H9 (cell line): ENCODE data around the gene BTBD17. TPM values are rescaled to one million over a fixed set of nuclear protein-coding genes. Genes with fewer than 3 reads are reported as not detected.

Experiments
- DNase-seq: peaks from one replicate; pipeline ENCODE4 v3.0.0-alpha.2; 2017
- H2AFZ ChIP-seq: one replicate; pipeline ENCODE4 v1.6.1; 2013; ENCODE audit warnings: mild to moderate bottlenecking, low read length, control low read depth, moderate library complexity
- H2AK5ac ChIP-seq: 2 replicates; pipeline ENCODE4 v1.6.1; 2013; ENCODE audit warnings: low read length, control low read depth, mixed read lengths; ENCODE audit not compliant: insufficient read length
- H2BK120ac ChIP-seq: one replicate; pipeline ENCODE4 v1.6.1; 2013; ENCODE audit warnings: low read depth, mild to moderate bottlenecking, low read length, control low read depth, inconsistent platforms; ENCODE audit not compliant: poor library complexity, severe bottlenecking
- H2BK12ac ChIP-seq: 2 replicates; pipeline ENCODE4 v1.6.1; 2013; ENCODE audit warnings: low read length, control low read depth, mixed read lengths, low read depth; ENCODE audit not compliant: insufficient read length
- H2BK15ac ChIP-seq: 2 replicates; pipeline ENCODE4 v1.6.1; 2013; ENCODE audit warnings: low read depth, low read length, control low read depth
- H2BK20ac ChIP-seq: one replicate; pipeline ENCODE4 v1.6.1; 2013; ENCODE audit warnings: low read depth, mild to moderate bottlenecking, low read length, control low read depth, inconsistent platforms; ENCODE audit not compliant: poor library complexity, severe bottlenecking
- H2BK5ac ChIP-seq: 2 replicates; pipeline ENCODE4 v1.6.1; 2013; ENCODE audit warnings: low read length, control low read depth, mixed read lengths; ENCODE audit not compliant: insufficient read length
- H3K14ac ChIP-seq: 2 replicates; pipeline ENCODE4 v1.6.1; 2013; ENCODE audit warnings: low read length, control low read depth; ENCODE audit not compliant: insufficient read depth
- H3K18ac ChIP-seq: 2 replicates; pipeline ENCODE4 v1.6.1; 2013; ENCODE audit warnings: low read depth, mild to moderate bottlenecking, mixed read lengths, low read length, control low read depth; ENCODE audit not compliant: insufficient read length
- H3K23ac ChIP-seq: 2 replicates; pipeline ENCODE4 v1.6.1; 2013; ENCODE audit warnings: low read length, control low read depth, mixed read lengths, low read depth; ENCODE audit not compliant: insufficient read length
- H3K23me2 ChIP-seq: 2 replicates; pipeline ENCODE4 v1.6.1; 2013; ENCODE audit warnings: low read depth, mild to moderate bottlenecking, mixed read lengths, low read length, control low read depth; ENCODE audit not compliant: insufficient read length, poor library complexity, severe bottlenecking
- H3K27ac ChIP-seq: 2 replicates; pipeline ENCODE4 v1.5.1; 2013; ENCODE audit warnings: low read length, control low read depth, mixed read lengths, low read depth; ENCODE audit not compliant: insufficient read length
- H3K27me3 ChIP-seq: 2 replicates; pipeline ENCODE4 v1.6.1; 2013; ENCODE audit warnings: low read length, control low read depth, inconsistent platforms; ENCODE audit not compliant: insufficient read depth
- H3K4ac ChIP-seq: 2 replicates; pipeline ENCODE4 v1.6.1; 2013; ENCODE audit warnings: low read depth, mild to moderate bottlenecking, control low read depth, inconsistent platforms, low read length, moderate library complexity
- H3K4me1 ChIP-seq: 2 replicates; pipeline ENCODE4 v1.6.1; 2013; ENCODE audit warnings: low read length, control low read depth, inconsistent platforms; ENCODE audit not compliant: insufficient read depth
- H3K4me2 ChIP-seq: 2 replicates; pipeline ENCODE4 v1.6.1; 2013; ENCODE audit warnings: low read length, control low read depth, mixed read lengths; ENCODE audit not compliant: insufficient read length, insufficient read depth
- H3K56ac ChIP-seq: 2 replicates; pipeline ENCODE4 v1.6.1; 2013; ENCODE audit warnings: low read depth, mild to moderate bottlenecking, mixed read lengths, low read length, control low read depth; ENCODE audit not compliant: insufficient read length
- H3K79me1 ChIP-seq: 2 replicates; pipeline ENCODE4 v1.6.1; 2013; ENCODE audit warnings: low read depth, mild to moderate bottlenecking, moderate library complexity, low read length, control low read depth, inconsistent platforms; ENCODE audit not compliant: insufficient read depth, poor library complexity, severe bottlenecking
- H3K79me2 ChIP-seq: 2 replicates; pipeline ENCODE4 v1.6.1; 2013; ENCODE audit warnings: low read length, control low read depth, inconsistent platforms; ENCODE audit not compliant: insufficient read depth
- H3K9ac ChIP-seq: 2 replicates; pipeline ENCODE4 v1.6.1; 2013; ENCODE audit warnings: low read length, control low read depth, mixed read lengths; ENCODE audit not compliant: insufficient read length; ENCODE audit errors: extremely low read depth
- H3K9me3 ChIP-seq: one replicate; pipeline ENCODE4 v1.6.1; 2013; ENCODE audit warnings: low read depth, low read length, inconsistent platforms; ENCODE audit not compliant: control insufficient read depth
- H3T11ph ChIP-seq: one replicate; pipeline ENCODE4 v1.6.1; 2013; ENCODE audit warnings: mild to moderate bottlenecking, low read length, control low read depth, inconsistent platforms
- H4K20me1 ChIP-seq: one replicate; pipeline ENCODE4 v1.6.1; 2013; ENCODE audit not compliant: control insufficient read depth, insufficient read length, insufficient read depth
- H4K5ac ChIP-seq: 2 replicates; pipeline ENCODE4 v1.6.1; 2013; ENCODE audit warnings: low read depth, mild to moderate bottlenecking, mixed read lengths, low read length, control low read depth; ENCODE audit not compliant: insufficient read length
- H4K8ac ChIP-seq: replicated peaks from 2 replicates; pipeline ENCODE4 v1.6.1; 2013; ENCODE audit warnings: low read length, control low read depth, mixed read lengths, low read depth; ENCODE audit not compliant: insufficient read length
- H4K91ac ChIP-seq: 2 replicates; pipeline ENCODE4 v1.6.1; 2013; ENCODE audit warnings: low read depth, mild to moderate bottlenecking, moderate library complexity, mixed read lengths, low read length, control low read depth; ENCODE audit not compliant: insufficient read length
- H3K27ac Mint-ChIP-seq, 3 experiments: 2 replicates in 2 of 3; 3 replicates in 1 of 3; pipeline ENCODE4 v1.8.0; 2020 to 2021; ENCODE audit warnings: mixed read lengths in 3 of 3, mild to moderate bottlenecking in 1 of 3, moderate library complexity in 1 of 3
- H3K27me3 Mint-ChIP-seq: 2 replicates; pipeline ENCODE4 v1.8.0; 2021; ENCODE audit warnings: low read depth, mild to moderate bottlenecking, moderate library complexity, mixed read lengths
- H3K36me3 Mint-ChIP-seq, 3 experiments: 2 replicates in 2 of 3; 3 replicates in 1 of 3; pipeline ENCODE4 v1.8.0; 2020 to 2021; ENCODE audit warnings: low read depth in 3 of 3, mixed read lengths in 3 of 3; ENCODE audit not compliant: insufficient read depth in 1 of 3
- H3K4me1 Mint-ChIP-seq, 2 experiments: 2 replicates each; pipeline ENCODE4 v1.8.0; 2020; ENCODE audit warnings: mixed read lengths in 2 of 2
- H3K4me3 Mint-ChIP-seq, 2 experiments: 2 replicates in 1 of 2; 3 replicates in 1 of 2; pipeline ENCODE4 v1.8.0; 2020 to 2021; ENCODE audit warnings: mild to moderate bottlenecking in 2 of 2, mixed read lengths in 2 of 2, moderate library complexity in 1 of 2
- H3K9me3 Mint-ChIP-seq, 2 experiments: 2 replicates in 1 of 2; 3 replicates in 1 of 2; pipeline ENCODE4 v1.8.0; 2020; ENCODE audit warnings: mild to moderate bottlenecking in 2 of 2, mixed read lengths in 2 of 2, moderate library complexity in 1 of 2
- CTCF ChIP-seq: fragments of 200-600 bp; sonication (generic); conservative IDR thresholded peaks from 3 replicates; pipeline ENCODE4 v1.8.0; 2021; ENCODE audit warnings: antibody characterized with exemption, mild to moderate bottlenecking
- WGBS: extraction: QIAGEN DNeasy Blood & Tissue Kit; methylation state at CpG from one replicate; pipeline ENCODE4 v1.1.7; 2013; ENCODE audit warnings: missing lambda C conversion rate, low lambda C conversion rate, mixed read lengths; ENCODE audit not compliant: insufficient read length; ENCODE audit errors: extremely low coverage; 5-methylcytosine and 5-hydroxymethylcytosine counted together
- total RNA-seq: library from RNA; stranded (reverse); gene quantifications from 2 replicates; pipeline ENCODE4 v1.2.1, GENCODE V29; 2021

BTBD17 gene
- total RNA-seq, 1 experiment from 2014 or later: 0.33 TPM

- Histone ChIP-seq H3K27me3 (no peaks in the 10 kb centered on the region), H2BK20ac (no peak overlapping the region), H3K79me2 (no peaks in the 10 kb centered on the region), H2AK5ac (no peak overlapping the region), H2BK15ac (no peak overlapping the region), H3T11ph (no peak overlapping the region), H2BK120ac (no peak overlapping the region), H3K27ac (no peak overlapping the region), H3K23ac (no peak overlapping the region), H4K91ac (no peak overlapping the region), H4K8ac (no peak overlapping the region), H4K20me1 (no peaks in the 10 kb centered on the region), H2BK5ac (no peak overlapping the region), H3K79me1 (no peaks in the 10 kb centered on the region), H3K4me1 (no peaks in the 10 kb centered on the region), H3K9me3 (no peaks in the 10 kb centered on the region), H3K14ac (no peak overlapping the region; the same call in 1 of the 2 replicates), H2BK12ac (no peak overlapping the region), H2AFZ (no peak overlapping the region), H3K18ac (no peak overlapping the region), H4K5ac (no peak overlapping the region), H3K4me2 (no peak overlapping the region), H3K4ac (no peak overlapping the region), H3K9ac (no peak overlapping the region), H3K23me2 (no peaks in the 10 kb centered on the region), H3K56ac (no peak overlapping the region)
- no peak overlapping the region for H3K4me3 Mint-ChIP-seq
- no peak overlapping the region for H3K27ac Mint-ChIP-seq
- no peaks in the 10 kb centered on the region for H3K36me3 Mint-ChIP-seq
- no peak for TF ChIP-seq CTCF
- peaks cover 45% of the 10 kb centered on the region for H3K27me3 Mint-ChIP-seq
- no peak for DNase-seq
- no peaks in the 10 kb centered on the region for H3K4me1 Mint-ChIP-seq
- WGBS: no CpG with 5 or more reads among the region's 10 CpGs
- H3K9me3 Mint-ChIP-seq: no peaks in the 10 kb centered on the region; a peak in 1 of 5 replicates
Measured at GRCh38 chr17:74318391-74318790, 43.3 kb downstream of the BTBD17 start.
